NOMO-1 treated with dmso at 0.1 percent for 144 hours (cell line): ENCODE measurements around the gene RTN4IP1.
A peak's percentile ranks its signal among the peaks of the same experiment; 100 is the strongest.
"Not testable (repeated sequence)": the region's sequence is repeated elsewhere in the genome, so short reads cannot be mapped to it uniquely, and the experiment has no call there.

Source experiments
- DNase-seq: peaks from one replicate; lab custom pipeline; 2025; ENCODE audit not compliant: unreplicated experiment; lab: John Stamatoyannopoulos, UW

Gene RTN4IP1

DNA sequence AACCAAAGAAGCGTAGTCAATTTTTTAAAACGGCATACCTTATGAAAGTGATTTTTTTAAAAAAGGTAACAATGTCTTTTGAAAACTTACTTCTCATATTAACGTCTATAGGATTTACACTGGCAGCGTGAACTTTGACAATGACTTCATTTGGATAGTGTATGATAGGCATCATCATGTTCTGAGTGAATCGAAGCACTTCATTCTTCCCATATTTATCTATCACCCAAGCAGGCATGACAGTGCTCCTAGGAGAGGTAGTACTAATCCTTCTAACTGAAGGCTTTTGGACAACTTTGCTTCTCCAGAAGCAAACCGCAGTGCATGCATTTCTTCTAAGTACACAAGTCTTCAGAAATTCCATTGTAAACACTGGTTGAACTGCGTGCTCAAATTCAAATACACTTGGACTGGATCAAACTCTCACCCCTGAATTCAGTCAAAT lies 618 bp downstream of the RTN4IP1 start:
- DNase-seq = no peak

DNA sequence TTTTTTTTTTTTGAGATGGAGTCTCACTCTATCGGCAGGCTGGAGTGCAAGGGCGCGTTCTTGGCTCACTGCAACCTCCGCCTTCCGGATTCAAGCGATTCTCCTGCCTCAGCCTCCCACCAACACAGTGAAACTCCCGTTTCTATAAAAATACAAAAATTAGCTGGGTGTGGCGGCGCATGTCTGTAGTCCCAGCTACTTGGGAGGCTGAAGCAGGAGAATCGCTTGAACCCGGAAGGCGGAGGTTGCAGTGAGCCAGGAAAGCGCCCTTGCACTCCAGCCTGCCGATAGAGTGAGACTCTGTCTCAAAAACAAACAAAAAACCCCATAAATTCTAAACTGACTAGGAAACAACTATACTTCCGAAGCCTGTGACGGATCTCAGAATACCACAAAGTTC lies 1.5 kb downstream of the RTN4IP1 start:
- DNase-seq = not testable (repeated sequence)

DNA sequence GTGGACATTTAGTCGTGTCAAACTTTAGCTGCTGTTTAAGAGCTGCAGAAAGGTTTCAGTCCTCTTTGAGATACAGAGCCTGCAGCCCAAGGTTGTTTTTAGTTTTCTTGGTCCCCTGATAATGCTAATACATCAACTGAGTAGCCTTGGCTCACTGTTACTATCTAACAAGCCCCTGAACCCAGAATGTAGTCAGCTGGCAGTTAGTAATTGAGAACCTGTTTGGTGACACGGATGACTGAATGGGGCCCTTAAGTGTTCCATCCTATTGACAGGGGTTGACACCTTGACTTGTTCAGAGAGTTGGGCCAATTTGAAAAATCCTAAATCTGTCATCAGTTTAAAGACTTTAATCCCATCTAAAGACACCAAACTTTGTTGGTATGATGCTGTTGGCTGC lies 2.8 kb downstream of the RTN4IP1 start:
- no peak for DNase-seq

DNA sequence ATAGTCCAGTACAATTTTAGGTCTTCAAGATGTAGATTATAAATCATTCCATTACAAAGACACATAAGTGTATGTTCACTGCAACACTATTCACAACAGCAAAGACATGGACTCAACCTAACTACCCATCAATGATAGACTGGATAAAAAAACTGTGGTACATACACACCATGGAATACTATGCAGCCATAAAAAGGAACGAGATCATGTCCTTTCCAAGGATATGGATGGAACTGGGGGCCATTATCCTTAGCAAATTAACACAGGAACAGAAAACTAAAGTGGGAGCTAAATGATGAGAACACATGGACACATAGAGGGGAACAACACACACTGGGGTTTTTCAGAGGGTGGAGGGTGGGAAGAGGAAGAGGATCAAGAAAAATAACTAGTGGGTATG lies 6.3 kb downstream of the RTN4IP1 start:
- DNase-seq = no peak

DNA sequence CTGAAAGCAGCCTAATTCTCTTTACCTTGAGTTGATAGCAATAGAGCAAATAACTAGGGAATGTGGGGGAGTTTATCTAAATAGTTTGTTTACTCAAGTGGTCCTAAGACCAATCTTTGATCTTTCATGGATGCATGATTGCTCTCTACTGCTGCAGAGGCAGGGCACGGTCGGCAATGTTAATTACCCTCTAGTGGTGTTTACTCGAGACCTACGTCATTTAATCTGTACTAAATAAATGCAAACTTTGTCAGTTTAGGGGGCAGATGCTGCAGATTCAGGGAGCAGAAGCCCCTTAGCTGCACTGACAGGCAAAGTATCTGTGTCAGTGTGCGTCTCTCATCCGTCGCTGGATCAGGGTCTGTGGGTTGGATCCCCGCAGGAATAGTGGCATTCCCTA lies 6.9 kb downstream of the RTN4IP1 start:
- no peak for DNase-seq

DNA sequence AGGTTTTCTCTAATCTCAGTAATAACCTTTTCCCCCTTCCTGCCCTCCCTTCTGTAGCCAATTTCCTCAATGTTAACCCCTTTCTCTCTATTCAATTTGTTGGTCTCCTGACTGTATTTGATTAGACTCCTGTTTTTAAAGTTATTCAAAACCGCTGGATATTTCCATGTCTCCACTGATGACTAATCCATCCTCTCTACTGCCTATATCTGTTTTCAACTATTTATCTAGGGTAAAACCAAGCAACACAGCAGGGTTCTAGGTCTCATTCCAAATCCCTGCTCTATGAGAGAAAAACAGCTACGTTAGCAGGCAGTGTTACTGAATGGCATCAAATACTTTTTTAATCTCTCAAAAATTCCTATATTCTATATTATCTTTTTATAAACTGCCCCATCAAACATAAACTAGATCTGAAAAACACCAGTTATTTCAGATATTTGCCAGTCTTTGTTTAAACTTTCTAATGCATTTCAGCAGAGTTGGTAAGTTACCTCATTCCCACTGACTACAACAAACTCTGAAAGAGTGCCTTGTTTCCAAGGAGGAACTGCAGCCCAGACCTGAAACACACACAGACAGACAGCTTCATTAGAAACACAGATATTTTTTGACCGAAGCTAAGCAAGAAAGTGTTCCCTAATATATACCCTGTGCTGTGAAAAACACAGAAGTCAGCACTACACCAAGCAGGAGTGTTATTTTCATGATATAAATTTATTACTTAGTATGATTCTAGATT lies 8.2 kb downstream of the RTN4IP1 start:
- no peak for DNase-seq

DNA sequence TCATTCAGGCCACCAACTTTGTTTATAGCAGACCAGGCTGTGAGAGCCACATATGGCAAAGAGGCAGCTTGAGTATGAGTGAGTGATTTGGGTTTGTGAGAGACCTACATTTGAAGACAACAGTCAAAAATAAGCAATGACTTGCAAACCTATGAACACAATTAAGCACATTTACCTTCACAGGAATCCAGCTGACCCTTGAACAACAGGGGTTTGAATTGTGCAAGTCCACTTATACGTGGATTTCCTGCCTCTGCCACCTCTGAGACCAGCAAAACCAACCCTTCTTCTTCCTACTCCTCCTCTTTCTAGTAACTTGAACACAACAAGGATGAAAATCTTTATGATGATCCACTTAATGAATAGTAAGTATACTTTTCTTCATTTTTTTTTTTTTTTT lies 10.1 kb downstream of the RTN4IP1 start:
- no peak for DNase-seq

DNA sequence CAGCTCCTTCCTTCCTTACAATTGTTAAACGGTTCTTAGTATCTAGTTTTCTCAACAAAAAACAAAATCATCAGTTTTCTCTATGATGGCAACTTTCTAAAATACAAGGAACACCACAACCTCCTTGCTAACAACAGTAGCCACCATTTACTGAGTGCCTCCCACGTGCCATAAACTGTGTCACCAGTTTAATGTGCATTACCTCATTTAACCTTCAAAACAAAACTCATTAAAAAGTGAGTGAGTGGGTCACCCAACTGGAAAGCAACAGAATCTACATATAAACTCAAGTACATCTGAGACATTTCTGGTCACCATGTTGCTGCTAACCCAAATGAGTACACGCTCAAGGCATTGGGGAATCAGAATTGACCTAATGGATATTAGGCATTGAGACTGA lies 11.0 kb downstream of the RTN4IP1 start:
- no peak for DNase-seq

DNA sequence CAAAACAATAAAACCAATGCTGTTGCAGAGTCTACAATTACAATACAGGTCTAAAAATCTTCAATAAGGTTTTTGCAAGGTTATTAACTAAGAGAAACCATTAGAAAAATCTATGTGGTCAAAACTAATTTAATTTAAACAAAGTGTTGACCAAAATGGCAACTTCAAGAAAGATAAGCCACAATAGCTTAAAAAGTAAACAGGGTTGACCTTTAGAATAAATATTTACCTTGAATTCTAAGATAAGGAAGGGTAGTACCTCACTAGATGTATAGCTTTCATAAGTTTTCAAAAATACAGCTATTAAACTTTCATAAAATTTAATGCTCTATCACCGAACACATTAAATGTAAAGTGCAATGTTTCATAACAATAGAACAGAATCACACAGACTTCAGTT lies 11.4 kb downstream of the RTN4IP1 start:
- no peak for DNase-seq

DNA sequence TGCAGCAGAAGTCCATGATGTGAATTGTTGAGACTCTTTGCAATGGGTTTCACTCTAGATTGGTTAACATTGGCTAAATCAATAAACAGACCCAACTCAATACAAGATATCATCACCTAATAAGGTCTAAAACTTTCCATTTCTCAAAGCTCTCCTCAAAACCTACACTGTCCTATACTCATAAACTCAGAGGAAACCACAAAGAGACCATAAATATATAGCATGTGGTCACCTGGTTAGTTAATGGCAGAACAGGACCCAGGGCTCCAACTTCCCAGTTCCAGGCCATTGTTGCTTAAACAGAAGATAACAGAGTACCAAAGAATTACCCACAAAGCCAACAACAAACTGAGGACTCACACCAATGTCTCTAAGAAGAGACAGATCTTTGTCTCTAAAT lies 12.0 kb downstream of the RTN4IP1 start:
- DNase-seq = no peak

DNA sequence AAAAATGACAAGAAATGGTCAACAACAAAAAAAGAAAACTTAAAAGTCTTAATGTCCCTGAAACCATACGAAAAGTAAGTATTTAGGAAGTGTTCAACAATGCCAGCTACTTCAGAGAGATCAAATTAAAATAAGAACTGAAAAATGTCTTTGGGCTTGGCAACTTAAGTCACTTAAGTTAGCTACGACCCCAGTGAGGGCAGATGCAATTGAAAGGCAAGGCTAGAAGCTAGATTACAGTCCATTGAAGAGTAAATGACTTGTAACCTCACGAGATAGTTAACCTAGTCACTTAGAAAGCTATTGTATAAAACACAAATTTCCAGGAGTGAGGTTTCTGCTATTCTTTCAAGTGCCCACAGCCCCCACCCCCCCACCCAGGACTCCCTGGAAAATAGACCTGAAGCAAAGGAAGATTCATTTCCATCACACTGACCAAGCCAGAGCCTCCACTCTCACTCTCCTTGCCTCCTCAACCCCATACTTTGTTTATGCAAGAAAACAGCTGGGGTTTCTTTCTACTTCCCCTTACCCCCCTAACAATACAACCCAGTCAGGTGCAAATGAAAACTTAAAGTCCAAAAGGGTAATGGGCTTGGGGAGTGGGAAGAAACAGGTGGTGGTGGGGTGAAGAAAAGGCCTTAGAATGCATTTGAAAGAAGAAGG lies 14.6 kb downstream of the RTN4IP1 start:
- no peak for DNase-seq

DNA sequence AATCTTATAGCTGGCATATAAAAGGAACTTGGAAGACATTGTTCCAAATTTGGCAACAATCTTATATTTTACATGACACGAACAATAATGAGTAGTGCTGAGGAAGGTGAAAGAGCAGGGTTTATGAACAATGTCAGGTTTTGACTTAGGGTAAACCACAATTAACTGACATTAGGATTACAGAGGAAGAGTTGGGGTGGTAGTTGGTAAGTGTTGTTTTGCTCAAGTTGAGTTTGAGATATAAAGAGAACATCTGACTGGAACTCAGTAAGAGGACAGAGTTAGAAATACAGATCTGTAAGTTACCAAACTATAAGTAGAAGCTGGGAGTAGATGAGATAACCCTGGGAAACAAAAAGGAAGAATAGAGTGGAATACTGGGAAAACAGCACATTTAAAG lies 15.1 kb downstream of the RTN4IP1 start:
- DNase-seq = no peak

DNA sequence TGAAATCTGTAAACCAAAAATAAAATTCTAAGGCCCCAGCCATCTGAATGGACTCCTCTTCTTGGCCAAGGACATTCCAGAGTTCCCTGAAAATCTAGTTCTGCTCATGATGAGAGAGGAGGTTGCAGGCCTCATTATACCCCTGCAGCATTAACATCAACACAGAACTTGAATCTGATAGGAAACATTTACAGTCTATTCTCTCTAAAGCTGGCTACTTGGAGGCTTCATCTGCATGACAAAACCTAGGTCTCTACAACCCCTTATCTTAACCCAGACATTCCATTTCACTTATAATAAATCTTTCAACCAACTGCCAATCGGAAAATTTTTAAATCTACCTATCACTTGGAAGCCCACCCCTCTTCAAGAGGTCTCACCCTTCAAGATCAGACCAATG lies 15.7 kb downstream of the RTN4IP1 start:
- no peak for DNase-seq

DNA sequence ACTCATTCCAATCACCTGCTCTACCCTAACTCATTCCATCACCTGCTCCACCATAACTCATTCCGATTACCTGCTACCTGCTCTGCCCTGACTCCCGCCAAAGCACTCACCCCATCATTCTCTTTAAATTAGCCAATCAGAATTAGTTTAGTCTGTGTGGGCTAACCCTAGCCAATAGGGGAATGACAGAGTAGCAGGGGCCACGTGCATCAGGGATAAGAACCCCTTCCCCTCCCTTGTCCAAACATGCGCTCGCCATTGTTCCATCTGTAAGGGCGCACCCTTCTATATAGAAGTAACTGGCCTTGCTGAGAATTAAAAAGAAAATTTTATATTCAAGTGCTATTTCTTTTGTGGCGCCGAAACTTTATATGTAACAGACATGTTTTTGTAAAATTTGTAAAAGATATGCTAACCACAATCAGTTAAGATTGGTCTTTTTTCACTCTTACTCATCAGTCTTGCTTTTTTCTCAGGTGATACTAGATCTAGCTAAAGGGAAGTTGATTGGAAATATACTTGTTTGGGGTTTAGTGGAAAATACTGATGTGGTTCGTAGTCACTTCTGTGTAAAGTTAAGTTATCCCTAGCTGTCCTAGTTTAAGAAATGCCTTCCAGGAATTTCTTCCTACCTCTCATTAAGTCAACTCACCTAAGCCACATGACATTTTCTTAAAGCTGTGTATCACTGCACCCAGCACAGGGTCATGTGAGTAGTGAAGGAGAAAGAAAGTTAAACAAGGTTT lies 16.5 kb downstream of the RTN4IP1 start:
- DNase-seq = no peak

DNA sequence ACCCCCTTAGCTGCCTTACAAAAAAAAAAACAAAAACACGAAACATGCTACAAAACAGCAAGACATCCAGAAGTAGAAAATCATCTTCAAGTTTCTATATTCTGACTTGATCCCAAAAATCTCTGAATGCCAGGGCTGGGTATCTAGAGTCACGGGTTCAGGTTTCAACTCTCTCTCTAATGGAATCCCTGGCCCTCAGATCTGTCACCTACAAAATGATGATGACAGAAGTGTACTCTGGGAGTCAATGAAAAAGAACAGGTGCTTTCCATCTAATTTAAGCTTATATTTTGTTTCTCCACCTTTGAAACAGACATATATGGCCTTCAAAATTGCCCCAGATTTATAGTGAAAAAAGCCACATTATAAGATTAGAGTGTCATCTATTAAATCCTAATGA lies 18.3 kb downstream of the RTN4IP1 start:
- DNase-seq = no peak

DNA sequence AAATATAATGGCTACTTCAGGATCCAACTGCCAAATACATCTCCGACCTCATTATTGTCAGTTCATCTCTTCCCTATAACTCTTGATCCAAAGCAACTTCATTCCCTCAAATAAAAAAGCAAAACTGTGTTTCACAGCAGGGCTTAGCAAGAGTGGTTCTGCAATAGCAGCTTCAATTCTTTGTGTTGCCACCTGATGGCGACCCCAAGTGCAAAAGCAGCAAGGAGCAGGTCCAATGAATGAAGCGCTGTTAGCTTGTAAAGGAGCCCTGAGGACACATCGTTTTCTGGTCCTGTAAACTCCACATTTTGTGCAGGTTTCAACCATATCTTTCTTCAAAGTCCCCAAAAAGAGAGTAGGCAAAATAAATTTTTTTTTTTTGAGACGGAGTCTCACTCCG lies 19.6 kb downstream of the RTN4IP1 start:
- DNase-seq = no peak

DNA sequence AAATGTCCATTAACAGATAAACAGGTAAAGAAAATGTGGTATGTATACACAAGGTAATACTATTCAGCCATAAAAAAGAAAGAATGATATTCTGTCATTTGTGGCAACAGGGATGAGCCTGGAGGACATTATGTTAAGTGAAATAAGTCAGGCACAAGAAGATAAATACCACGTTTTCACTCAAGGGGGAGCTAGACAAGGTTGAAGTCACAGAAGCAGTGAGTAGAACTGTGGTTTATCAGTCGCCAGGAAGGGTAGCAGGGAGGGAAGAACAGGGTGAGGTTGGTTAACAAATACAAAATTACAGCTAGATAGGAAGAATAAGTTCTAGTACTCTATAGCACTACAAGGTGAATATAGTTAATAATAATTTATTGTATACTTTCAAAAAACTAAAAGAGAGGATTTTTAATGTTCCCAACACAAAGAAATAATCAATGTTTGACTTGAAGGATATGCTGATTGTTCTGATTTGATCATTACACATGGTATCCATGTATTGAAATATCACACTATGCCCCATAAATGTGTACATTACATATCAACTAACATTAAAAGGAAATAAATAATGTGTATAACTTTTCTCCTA lies 21.1 kb downstream of the RTN4IP1 start:
- DNase-seq = peak; percentile 35

DNA sequence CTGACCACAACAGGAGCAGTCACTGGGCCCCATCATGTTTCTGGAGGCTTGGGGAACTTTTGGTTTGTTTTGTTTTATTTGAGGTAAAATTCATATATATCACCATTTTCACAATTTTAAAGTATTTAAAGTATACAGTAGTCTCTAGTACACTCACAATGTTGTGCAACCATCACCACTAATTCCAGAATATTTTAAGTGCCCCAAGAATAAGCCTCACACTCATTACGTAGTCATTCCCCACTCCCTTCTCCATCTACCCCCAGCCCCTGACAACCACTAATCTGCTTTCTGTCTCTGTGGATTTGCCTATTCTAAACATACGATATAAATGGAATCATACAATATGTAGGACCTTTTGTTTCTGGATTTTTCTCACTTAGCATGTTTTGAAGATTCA lies 29.0 kb downstream of the RTN4IP1 start:
- no peak for DNase-seq

DNA sequence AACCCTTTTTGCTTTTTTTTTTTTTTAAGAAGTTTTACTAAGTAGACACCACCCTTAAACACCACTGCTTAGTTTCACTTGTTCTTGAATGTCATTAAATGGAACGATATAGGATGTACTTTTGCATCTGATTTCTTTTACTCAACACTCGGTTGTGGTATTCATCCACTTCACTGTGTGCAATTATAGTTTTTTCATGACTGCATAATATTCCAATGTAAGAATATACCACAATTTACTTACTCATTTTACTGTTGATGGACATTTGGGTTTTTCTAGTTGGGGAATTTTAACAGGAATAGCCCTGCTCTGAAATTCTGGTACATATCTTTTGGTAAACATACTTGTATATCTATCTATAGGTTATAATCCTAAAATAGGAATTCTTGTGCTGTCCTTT lies 29.9 kb downstream of the RTN4IP1 start:
- no peak for DNase-seq

DNA sequence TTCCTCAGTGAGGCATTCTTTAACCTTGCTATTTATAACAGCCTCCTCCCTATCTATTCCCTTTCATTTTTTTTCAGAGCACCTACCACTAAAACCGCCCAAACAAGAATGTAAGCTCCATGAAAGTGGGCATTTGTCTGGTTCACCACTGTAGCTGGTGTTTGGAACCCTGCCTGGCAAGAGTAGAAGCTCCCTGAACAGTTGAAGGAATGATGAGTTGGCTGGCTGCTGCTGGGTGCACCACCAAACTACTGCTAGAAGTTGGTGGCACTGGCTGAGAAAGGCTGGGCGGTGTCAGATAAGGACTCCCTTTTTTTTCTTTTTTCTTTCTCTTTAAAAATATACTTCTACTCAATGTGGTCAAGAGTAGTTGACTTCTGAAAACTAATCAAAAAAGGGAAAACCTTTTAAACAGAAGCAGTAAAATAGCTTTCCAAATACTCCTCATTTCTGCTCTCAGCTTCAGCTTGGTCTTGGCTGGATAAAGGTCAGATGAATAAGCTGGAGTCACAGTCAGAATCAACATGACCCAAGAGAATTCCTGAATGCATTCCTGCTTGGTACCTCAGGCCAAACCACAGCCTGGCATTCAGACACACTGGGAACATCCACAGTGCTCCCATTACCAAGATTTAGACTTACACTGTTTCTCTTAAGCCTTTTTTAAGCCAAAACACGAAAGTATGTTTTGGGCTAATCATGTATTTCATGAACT lies 38.0 kb downstream of the RTN4IP1 start:
- no peak for DNase-seq

DNA sequence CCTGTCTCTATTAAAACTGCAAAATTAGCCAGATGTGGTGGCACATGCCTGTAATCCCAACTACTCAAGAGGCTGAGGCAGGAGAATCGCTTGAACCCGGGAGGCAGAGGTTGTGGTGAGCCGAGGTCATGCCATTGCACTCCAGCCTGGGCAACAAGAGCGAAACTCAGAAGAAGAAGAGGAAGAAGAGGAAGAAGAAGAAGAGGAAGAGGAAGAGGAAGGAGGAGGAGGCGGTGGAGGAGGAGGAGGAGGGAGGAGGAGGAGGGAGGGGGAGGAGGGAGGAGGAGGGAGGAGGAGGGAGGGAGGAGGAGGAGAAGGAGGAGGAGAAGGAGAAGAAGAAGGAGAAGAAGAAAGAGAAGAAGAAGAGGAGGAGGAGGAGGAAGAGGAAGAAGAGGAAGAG lies 40.4 kb downstream of the RTN4IP1 start:
- DNase-seq = not testable (repeated sequence)
